ENCODE results near the gene CNTN2.

Gene CNTN2

GRCh38 chr1:205122489-205122882, 79.5 kb downstream of the CNTN2 start:
- no peak for DNase-seq

GRCh38 chr1:205124726-205125125, 81.7 kb downstream of the CNTN2 start:
- no peak for DNase-seq

GRCh38 chr1:205127646-205128045, 84.6 kb downstream of the CNTN2 start:
- DNase-seq = no peak

All from right kidney (tissue), 1 donor.